ENCODE measurements around the gene SEMA4D.
A peak's percentile ranks its signal among the peaks of the same experiment; 100 is the strongest.

SEMA4D gene

GRCh38 chr9:89527084-89527483 is 29.2 kb upstream of the SEMA4D start:
- DNase-seq, result no peak

GRCh38 chr9:89526667-89527066 is 28.8 kb upstream of the SEMA4D start:
- DNase-seq, result no peak

GRCh38 chr9:89525446-89526374 is 27.8 kb upstream of the SEMA4D start:
- no peak for DNase-seq

GRCh38 chr9:89524963-89525362 is 27.1 kb upstream of the SEMA4D start:
- DNase-seq, result no peak

- peak; percentile 78 for DNase-seq
Measured at GRCh38 chr9:89523948-89524347, 26.0 kb upstream of the SEMA4D start.

GRCh38 chr9:89522959-89523285 is 25.0 kb upstream of the SEMA4D start:
- no peak for DNase-seq

- peak; percentile 89 for DNase-seq
Measured at GRCh38 chr9:89522261-89522958, 24.5 kb upstream of the SEMA4D start.

GRCh38 chr9:89519366-89519805 is 21.5 kb upstream of the SEMA4D start:
- DNase-seq, result no peak

- DNase-seq, result no peak
Measured at GRCh38 chr9:89518466-89519365, 20.8 kb upstream of the SEMA4D start.

GRCh38 chr9:89515416-89515815 is 17.5 kb upstream of the SEMA4D start:
- DNase-seq, result no peak

GRCh38 chr9:89514956-89515355 is 17.0 kb upstream of the SEMA4D start:
- no peak for DNase-seq

- no peak for DNase-seq
Measured at GRCh38 chr9:89514337-89514736, 16.4 kb upstream of the SEMA4D start.

- no peak for DNase-seq
Measured at GRCh38 chr9:89513837-89514236, 15.9 kb upstream of the SEMA4D start.

GRCh38 chr9:89512382-89512781 is 14.5 kb upstream of the SEMA4D start:
- no peak for DNase-seq

GRCh38 chr9:89508951-89509615 is 11.2 kb upstream of the SEMA4D start:
- DNase-seq, result no peak

GRCh38 chr9:89505911-89506310 is 8.0 kb upstream of the SEMA4D start:
- DNase-seq, result no peak

GRCh38 chr9:89505048-89505447 is 7.1 kb upstream of the SEMA4D start:
- no peak for DNase-seq

GRCh38 chr9:89502671-89503070 is 4.8 kb upstream of the SEMA4D start:
- no peak for DNase-seq

GRCh38 chr9:89502038-89502601 is 4.2 kb upstream of the SEMA4D start:
- DNase-seq, result peak; percentile 78

- no peak for DNase-seq
Measured at GRCh38 chr9:89501311-89501898, 3.5 kb upstream of the SEMA4D start.

GRCh38 chr9:89500008-89500407 is 2.1 kb upstream of the SEMA4D start:
- DNase-seq, result no peak

Data from CD4-positive, alpha-beta T cell treated with Interleukin-4 for 4 hours (primary cell).